GM10847 (cell line): Measurements from ENCODE around the gene UBE2D1.

Experiments
- POLR2A ChIP-seq: IDR thresholded peaks from 2 replicates; pipeline ENCODE4 v1.6.1; 2011; ENCODE audit not compliant: insufficient read length; ENCODE audit errors: extremely low read depth

The UBE2D1 gene

DNA sequence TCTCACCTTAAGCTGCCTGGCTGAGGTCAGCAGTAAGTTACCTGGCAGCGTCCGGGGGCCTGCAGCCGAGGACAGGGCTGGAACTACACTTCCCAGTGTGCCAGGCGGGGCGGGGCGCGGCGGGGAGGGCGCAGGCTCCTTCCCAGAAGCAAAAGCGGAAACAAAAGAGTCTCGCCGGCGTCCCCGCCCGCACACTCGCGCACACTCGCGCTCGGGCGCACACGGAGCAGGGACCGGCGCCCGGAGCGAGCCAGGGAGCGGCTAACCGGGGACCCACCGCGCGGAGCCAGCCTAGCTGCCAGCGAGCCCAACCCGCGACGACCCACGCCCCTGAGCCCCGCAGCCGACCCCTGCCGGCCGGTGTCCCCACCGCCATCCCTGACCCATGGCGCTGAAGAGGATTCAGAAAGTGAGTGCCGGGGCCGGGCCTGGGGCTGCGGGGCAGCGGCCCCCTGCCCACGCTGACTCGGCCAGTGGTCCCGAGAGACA lies at the start of gene UBE2D1:
TSS of gene UBE2D1 (plus strand) at position 190 of the 489 bp plus-strand sequence. CDS start at position 386, 196 bp downstream.
- TF ChIP-seq POLR2A = peak; percentile 96

GRCh38 chr10:58291538-58292174 lies 43.1 kb upstream of the UBE2D1 start:
- TF ChIP-seq POLR2A = no peak

DNA sequence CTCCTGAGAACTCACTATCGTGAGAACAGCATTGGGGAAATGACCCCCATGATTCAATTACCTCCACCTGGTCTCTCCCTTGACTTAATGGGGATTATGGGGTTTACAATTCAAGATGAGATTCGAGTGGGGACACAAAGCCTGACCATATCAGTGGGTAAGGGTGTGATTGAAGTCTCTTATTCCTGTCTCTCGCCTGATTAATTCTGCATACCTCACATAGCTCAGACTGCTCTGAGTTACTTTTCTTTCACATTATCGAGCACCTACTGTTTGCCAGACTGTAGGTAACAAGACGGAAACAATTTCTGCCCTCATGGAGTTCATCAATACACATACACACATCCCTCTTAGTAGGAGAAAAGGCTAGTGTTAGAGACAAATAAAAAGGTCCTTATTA lies 40.8 kb upstream of the UBE2D1 start:
- no peak for TF ChIP-seq POLR2A

DNA sequence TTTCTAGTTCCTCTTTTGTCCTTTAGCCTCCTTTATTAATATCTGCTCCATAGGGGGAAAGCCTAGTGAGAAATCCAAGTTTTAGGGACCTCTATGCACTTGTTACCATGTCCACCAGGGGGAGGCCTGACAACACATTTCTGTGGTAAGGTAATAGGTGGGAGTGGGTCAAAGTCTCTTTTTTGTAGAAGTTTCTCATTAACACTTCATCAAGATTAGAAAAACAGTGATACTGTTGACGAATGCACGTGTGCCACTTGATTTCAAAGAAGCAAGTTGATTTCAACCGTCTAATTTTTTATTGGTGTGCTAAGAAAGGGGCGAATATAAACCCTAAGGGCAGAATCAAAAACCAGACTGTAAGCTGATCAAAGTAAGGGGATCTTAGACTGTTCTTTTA lies 35.2 kb upstream of the UBE2D1 start:
- no peak for TF ChIP-seq POLR2A

GRCh38 chr10:58300676-58301075 lies 34.1 kb upstream of the UBE2D1 start:
- no peak for TF ChIP-seq POLR2A

- no peak for TF ChIP-seq POLR2A
Observed at GRCh38 chr10:58302254-58302653, 32.6 kb upstream of the UBE2D1 start.

DNA sequence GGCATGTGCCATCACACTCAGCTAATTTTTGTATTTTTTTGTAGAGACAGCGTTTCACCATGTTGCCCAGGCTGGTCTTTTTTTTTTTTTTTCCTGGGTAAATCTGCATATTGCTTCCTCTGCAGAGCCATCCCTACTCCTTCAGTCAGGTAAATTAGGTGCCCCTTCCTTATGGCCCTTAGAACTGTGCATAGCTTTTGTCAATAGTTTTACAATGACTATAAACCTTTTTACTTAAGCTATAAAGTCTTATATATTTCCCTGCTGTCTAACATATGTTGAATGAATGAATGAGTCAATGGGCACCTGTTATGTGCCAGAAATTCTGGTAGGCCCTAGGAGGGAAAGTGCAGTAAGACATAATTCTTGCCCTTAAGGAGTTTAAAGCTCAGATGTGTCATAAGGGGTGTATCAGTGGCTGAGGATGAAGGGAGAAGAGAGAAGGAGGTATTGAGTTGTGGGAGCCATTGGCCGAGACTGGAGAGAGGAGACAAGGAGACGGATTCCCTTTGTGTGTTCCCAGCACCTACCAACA lies 30.6 kb upstream of the UBE2D1 start:
- no peak for TF ChIP-seq POLR2A

GRCh38 chr10:58305821-58306220 lies 29.0 kb upstream of the UBE2D1 start:
- no peak for TF ChIP-seq POLR2A

DNA sequence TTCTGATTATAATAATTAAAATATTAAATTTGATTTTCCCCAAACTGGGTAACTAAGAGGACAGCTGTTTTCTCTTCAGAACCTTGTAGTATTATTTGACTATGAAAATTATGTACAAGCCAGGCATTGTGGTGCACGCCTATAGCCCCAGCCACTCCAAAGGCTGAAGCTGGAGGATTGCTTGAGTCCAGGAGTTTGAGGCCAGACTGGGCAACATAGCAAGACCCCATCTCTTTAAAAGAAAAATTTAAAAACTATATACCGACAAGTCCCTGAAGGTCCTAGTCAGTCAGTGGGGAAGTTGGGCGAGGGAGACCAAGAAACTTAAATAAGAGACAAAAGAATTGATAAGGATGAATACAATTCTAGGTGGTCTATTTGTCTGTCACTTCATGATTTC lies 27.1 kb upstream of the UBE2D1 start:
- no peak for TF ChIP-seq POLR2A

DNA sequence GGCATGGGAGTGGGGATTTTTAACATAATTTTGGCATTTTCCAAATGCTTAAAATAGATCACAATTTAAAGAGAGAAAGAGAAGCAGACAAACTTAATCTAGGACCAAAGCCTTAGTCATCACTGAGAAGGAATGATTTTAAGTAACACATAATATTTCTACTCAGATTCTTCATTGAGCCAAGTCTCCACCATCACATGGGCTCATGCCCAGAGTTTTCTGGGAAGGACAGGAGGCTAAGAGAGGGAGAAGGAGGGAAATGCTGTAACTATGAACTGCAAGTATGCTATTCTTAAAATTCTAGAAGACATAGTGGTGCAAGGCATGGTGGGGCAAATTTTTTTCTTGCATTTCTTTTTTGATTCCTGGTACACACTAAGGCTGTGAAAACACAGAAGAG lies 23.8 kb upstream of the UBE2D1 start:
- no peak for TF ChIP-seq POLR2A

- no peak for TF ChIP-seq POLR2A
Observed at GRCh38 chr10:58316874-58317273, 17.9 kb upstream of the UBE2D1 start.

GRCh38 chr10:58318346-58318745 lies 16.5 kb upstream of the UBE2D1 start:
- TF ChIP-seq POLR2A = no peak

GRCh38 chr10:58319599-58319998 lies 15.2 kb upstream of the UBE2D1 start:
- no peak for TF ChIP-seq POLR2A

DNA sequence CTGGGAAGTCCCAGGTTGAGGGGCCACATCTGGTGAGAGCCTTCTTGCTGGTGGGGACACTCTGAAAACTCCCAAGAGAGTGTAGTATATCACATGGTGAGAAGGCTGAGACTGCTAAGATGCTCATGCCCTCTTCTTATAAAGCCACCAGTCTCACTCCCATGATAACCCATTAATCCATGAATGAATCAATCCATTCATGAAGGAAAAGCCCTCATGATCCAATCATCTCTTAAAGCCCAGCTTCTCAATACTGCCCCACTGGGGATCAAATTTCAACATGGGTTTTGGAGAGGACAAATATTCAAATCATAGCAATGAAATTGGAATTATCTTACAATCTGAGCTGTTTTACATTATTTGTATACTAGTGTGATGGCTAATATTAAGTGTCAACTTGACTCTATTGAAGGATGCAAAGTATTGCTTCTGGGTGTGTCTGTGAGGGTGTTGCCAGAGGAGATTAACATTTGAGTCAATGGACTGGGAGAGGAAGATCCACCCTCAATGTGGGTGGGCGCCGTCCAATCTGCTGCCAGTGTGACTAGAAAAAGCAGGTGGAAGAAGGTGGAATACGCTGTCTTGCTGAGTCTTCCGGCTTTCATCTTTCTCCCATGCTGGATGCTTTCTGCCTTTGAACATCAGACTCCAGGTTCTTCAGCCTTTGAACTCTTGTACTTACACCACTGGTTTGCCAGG lies 14.3 kb upstream of the UBE2D1 start:
- no peak for TF ChIP-seq POLR2A

- no peak for TF ChIP-seq POLR2A
Observed at GRCh38 chr10:58322072-58322834, 12.6 kb upstream of the UBE2D1 start.

GRCh38 chr10:58322835-58323209 lies 12.0 kb upstream of the UBE2D1 start:
- no peak for TF ChIP-seq POLR2A
